B cell (primary cell): ENCODE results near the gene RTL5. TPM values are rescaled to one million over a fixed set of nuclear protein-coding genes. Genes with fewer than 3 reads are reported as not detected.

Experiments used
- ATAC-seq: fragments of 200-7000 bp; cut with Tn5 transposase; one replicate; pipeline ENCODE4 v1.10.0; 2021; ENCODE audit warnings: low read depth, mild to moderate bottlenecking, moderate number of reproducible peaks, moderate library complexity
- CTCF ChIA-PET: fragments of 350-600 bp; sonication (Branson Sonifier 250); formaldehyde crosslinking; loops from one replicate; lab custom pipeline; 2021; ENCODE audit warnings: antibody characterized with exemption, inconsistent platforms; lab: Charles Lee
- POLR2A ChIA-PET: fragments of 350-600 bp; sonication (Branson Sonifier 250); formaldehyde crosslinking; loops from one replicate; lab custom pipeline; 2021; ENCODE audit warnings: antibody characterized with exemption; lab: Charles Lee
- DNase-seq: peaks from one replicate; pipeline ENCODE4 v3.0.0; 2013
- H2AFZ ChIP-seq: 2 replicates; pipeline ENCODE4 v1.6.1; 2012; ENCODE audit warnings: mild to moderate bottlenecking, low read depth, low read length; ENCODE audit not compliant: insufficient read depth, poor library complexity, severe bottlenecking
- H3K27ac ChIP-seq, 2 donors: 1 replicate in 1 of 2; 2 replicates in 1 of 2; pipeline ENCODE4 v1.5.1; 2012 to 2013; ENCODE audit warnings: low read length in 2 of 2, mild to moderate bottlenecking in 2 of 2, moderate library complexity in 1 of 2
- H3K27me3 ChIP-seq, 4 experiments: fragments of 200-600 bp in 1 of 4; sonication (generic) in 1 of 4; replicated peaks in 1 of 4; 1 replicate in 2 of 4; 2 replicates in 2 of 4; pipeline versions ENCODE4 v1.6.1 to v1.7.0; 2013 to 2016; ENCODE audit warnings: low read length in 3 of 4, mild to moderate bottlenecking in 2 of 4, mixed read lengths in 1 of 4, moderate library complexity in 1 of 4; ENCODE audit not compliant: insufficient read depth in 4 of 4, control insufficient read depth in 3 of 4; ENCODE audit errors: control extremely low read depth in 1 of 4
- H3K36me3 ChIP-seq, 2 experiments: replicated peaks in 1 of 2; 1 replicate in 1 of 2; 2 replicates in 1 of 2; pipeline versions ENCODE4 v1.6.1 to v1.7.1; 2013; ENCODE audit warnings: low read length in 1 of 2; ENCODE audit not compliant: insufficient read depth in 2 of 2, control insufficient read depth in 1 of 2; ENCODE audit errors: control extremely low read depth in 1 of 2, extremely low read depth in 1 of 2
- H3K4me1 ChIP-seq, 2 donors: fragments of 200-600 bp in 1 of 2; sonication (generic) in 1 of 2; 1 replicate in 1 of 2; 2 replicates in 1 of 2; pipeline versions ENCODE4 v1.5.1 to v1.6.1; 2013 to 2017; ENCODE audit warnings: low read length in 2 of 2; ENCODE audit not compliant: control insufficient read depth in 2 of 2, insufficient read depth in 2 of 2
- H3K4me2 ChIP-seq: replicated peaks from 2 replicates; pipeline ENCODE3; 2012; ENCODE audit warnings: mild to moderate bottlenecking, low read depth, low read length; ENCODE audit not compliant: poor library complexity, severe bottlenecking
- H3K4me3 ChIP-seq, 5 experiments: fragments of 200-600 bp in 1 of 5; sonication (generic) in 1 of 5; 1 replicate in 3 of 5; 2 replicates in 2 of 5; pipeline versions ENCODE4 v1.5.1 to v1.7.0; 2011 to 2016; ENCODE audit warnings: low read length in 4 of 5, mild to moderate bottlenecking in 4 of 5, low read depth in 2 of 5, control low read depth in 1 of 5, moderate library complexity in 1 of 5; ENCODE audit not compliant: insufficient read depth in 1 of 5; ENCODE audit errors: control extremely low read depth in 1 of 5, extremely low read depth in 1 of 5
- H3K79me2 ChIP-seq: fragments of 200-600 bp; sonication (generic); one replicate; pipeline ENCODE4 v1.6.0; 2016; ENCODE audit warnings: low read length; ENCODE audit not compliant: control insufficient read depth, insufficient read depth
- H3K9ac ChIP-seq: fragments of 200-600 bp; sonication (generic); 2 replicates; pipeline ENCODE4 v1.6.1; 2017; ENCODE audit warnings: mild to moderate bottlenecking, low read length, moderate library complexity
- H3K9me3 ChIP-seq, 3 donors: one replicate each; pipeline versions ENCODE4 v1.6.1 to v1.7.1; 2013; ENCODE audit warnings: low read length in 2 of 3; ENCODE audit not compliant: control insufficient read depth in 2 of 3, insufficient read depth in 1 of 3; ENCODE audit errors: control extremely low read depth in 1 of 3
- H4K20me1 ChIP-seq: 2 replicates; pipeline ENCODE4 v1.6.0; 2012; ENCODE audit warnings: mild to moderate bottlenecking, low read length; ENCODE audit not compliant: insufficient read depth, control insufficient read depth, poor library complexity, severe bottlenecking
- H3K27ac Mint-ChIP-seq: one replicate; pipeline ENCODE4 v1.8.0; 2021; ENCODE audit warnings: mixed read lengths
- H3K27me3 Mint-ChIP-seq: one replicate; pipeline ENCODE4 v1.8.0; 2021; ENCODE audit warnings: mixed read lengths
- H3K4me1 Mint-ChIP-seq: one replicate; pipeline ENCODE4 v1.8.0; 2021; ENCODE audit warnings: mixed read lengths
- H3K4me3 Mint-ChIP-seq: one replicate; pipeline ENCODE4 v1.8.0; 2021; ENCODE audit warnings: mixed read lengths
- H3K9me3 Mint-ChIP-seq: one replicate; pipeline ENCODE4 v1.8.0; 2022; ENCODE audit warnings: mixed read lengths; ENCODE audit not compliant: insufficient read depth
- EZH2 ChIP-seq: IDR thresholded peaks from 2 replicates; pipeline ENCODE4 v1.6.1; 2012; ENCODE audit warnings: borderline replicate concordance, low read depth, mild to moderate bottlenecking, moderate library complexity, low read length; ENCODE audit not compliant: insufficient read depth, poor library complexity, severe bottlenecking
- WGBS: methylation state at CpG from one replicate; pipeline ENCODE4 v1.1.5; 2013; ENCODE audit warnings: missing lambda C conversion rate; ENCODE audit not compliant: insufficient coverage; 5-methylcytosine and 5-hydroxymethylcytosine counted together
- intact Hi-C: fragments of 100-400 bp; cut with micrococcal nuclease; formaldehyde crosslinking; loops from one replicate; pipeline ENCODE4 v1.10.0; 2022
- polyA plus RNA-seq: library from polyadenylated mRNA; depleted of rRNA; stranded (reverse); fragments of >200 nt; gene quantifications from 2 replicates; pipeline ENCODE4 v1.2.3, GENCODE V29; 2012
- total RNA-seq, 2 donors: library from RNA; stranded (reverse); fragments of 120-200 nt in 1 of 2; gene quantifications; 1 replicate in 1 of 2; 2 replicates in 1 of 2; pipeline versions ENCODE4 v1.2.3 to v1.2.4, GENCODE V29; 2013 to 2022
- TF ChIP-seq, protein P1 (sequence below): fragments of 200-600 bp; IDR thresholded peaks from one replicate; pipeline ENCODE4 v1.8.0; 2022; ENCODE audit warnings: antibody characterized with exemption, mild to moderate bottlenecking

RTL5 gene
- total and polyA plus RNA-seq, 2 donors (not counting 1 experiment from before 2014, with no cell fraction given), result 1.0 to 22.4 TPM

DNA sequence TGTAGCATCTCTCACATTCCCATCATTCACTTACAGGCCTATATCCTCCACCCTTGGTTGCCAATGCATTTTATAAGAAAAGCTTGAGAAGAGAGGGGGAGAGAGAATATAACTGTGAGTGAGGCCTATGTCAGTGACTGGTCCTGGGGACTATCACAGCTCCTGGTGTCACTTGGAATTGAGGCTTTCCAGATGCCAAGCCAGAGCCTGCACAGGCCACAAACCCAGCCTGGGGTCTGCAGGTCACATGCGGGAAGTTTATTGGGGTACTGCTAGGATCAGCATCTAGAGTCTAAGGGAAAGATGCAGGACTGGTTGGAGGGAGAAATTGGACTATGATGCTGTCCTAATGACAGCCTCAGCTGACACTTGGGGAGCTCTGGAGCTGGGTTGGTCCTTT is 47.6 kb downstream of the RTL5 start:
- Histone ChIP-seq H3K27ac (no peak overlapping the region), H3K9me3 (no peaks in the 10 kb centered on the region), H3K4me3 (no peak overlapping the region), H2AFZ (no peak overlapping the region), H3K79me2 (no peaks in the 10 kb centered on the region), H3K4me1 (no peaks in the 10 kb centered on the region), H3K4me2 (no peak overlapping the region), H4K20me1 (no peaks in the 10 kb centered on the region), H3K27me3 (peaks cover 0 to 5% (median 0%) of the 10 kb centered on the region in 4 experiments), H3K9ac (no peak overlapping the region), H3K36me3 (no peaks in the 10 kb centered on the region)
- no peak for DNase-seq
- WGBS, result 100% methylated on average over 1 of the region's 1 CpG
- Mint-ChIP-seq H3K27me3 (peaks cover 7% of the 10 kb centered on the region), H3K9me3 (no peaks in the 10 kb centered on the region), H3K4me3 (no peak overlapping the region), H3K4me1 (peaks cover 2% of the 10 kb centered on the region), H3K27ac (no peak overlapping the region)
- CTCF ChIA-PET, result interaction anchor here (0.7 kb wide), 1 partner anchor 54 kb away, joined by 3 read pairs; no protein-coding TSS in a partner anchor
- intact Hi-C loops, result no loop called here
- TF ChIP-seq EZH2, result no peak
- TF ChIP-seq, protein P1, sequence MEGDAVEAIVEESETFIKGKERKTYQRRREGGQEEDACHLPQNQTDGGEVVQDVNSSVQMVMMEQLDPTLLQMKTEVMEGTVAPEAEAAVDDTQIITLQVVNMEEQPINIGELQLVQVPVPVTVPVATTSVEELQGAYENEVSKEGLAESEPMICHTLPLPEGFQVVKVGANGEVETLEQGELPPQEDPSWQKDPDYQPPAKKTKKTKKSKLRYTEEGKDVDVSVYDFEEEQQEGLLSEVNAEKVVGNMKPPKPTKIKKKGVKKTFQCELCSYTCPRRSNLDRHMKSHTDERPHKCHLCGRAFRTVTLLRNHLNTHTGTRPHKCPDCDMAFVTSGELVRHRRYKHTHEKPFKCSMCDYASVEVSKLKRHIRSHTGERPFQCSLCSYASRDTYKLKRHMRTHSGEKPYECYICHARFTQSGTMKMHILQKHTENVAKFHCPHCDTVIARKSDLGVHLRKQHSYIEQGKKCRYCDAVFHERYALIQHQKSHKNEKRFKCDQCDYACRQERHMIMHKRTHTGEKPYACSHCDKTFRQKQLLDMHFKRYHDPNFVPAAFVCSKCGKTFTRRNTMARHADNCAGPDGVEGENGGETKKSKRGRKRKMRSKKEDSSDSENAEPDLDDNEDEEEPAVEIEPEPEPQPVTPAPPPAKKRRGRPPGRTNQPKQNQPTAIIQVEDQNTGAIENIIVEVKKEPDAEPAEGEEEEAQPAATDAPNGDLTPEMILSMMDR, result no peak
- POLR2A ChIA-PET, result no interaction called here
- ATAC-seq, result no peak

DNA sequence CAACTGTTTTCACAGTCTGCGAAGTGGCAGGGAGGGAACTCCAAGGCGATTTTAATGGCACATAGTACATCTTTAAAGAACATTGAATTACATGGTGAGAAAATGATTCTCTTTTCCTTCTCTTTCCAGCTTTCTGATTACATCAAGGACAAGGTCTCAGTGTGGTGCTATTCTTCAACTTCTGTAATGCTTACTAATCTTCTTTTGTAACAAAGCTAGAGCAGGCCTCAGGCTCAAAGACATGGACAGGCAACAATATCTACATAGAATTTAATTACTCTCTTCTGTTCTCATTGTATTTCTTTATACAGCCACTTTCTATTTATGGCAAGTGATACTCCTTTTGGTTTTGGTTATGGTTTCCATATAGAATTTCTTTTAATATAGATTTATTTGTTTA is 48.4 kb downstream of the RTL5 start:
- ATAC-seq (no peak), DNase-seq (no peak)
- Histone ChIP-seq H4K20me1 (no peaks in the 10 kb centered on the region), H3K36me3 (no peaks in the 10 kb centered on the region), H3K9me3 (no peaks in the 10 kb centered on the region), H3K4me3 (no peak overlapping the region), H3K27ac (no peak overlapping the region), H3K27me3 (peaks cover 0 to 5% (median 0%) of the 10 kb centered on the region in 4 experiments), H3K4me2 (no peak overlapping the region), H2AFZ (no peak overlapping the region), H3K79me2 (no peaks in the 10 kb centered on the region), H3K4me1 (no peaks in the 10 kb centered on the region), H3K9ac (no peak overlapping the region)
- WGBS, result no CpG with 5 or more reads among the region's 2 CpGs
- ChIA-PET POLR2A (no interaction called here), CTCF (no interaction called here)
- Mint-ChIP-seq H3K4me1 (peaks cover 4% of the 10 kb centered on the region), H3K27ac (no peak overlapping the region), H3K4me3 (no peak overlapping the region), H3K9me3 (no peaks in the 10 kb centered on the region), H3K27me3 (peaks cover 14% of the 10 kb centered on the region)
- intact Hi-C loops, result no loop called here
- TF ChIP-seq, protein P1, result no peak
- no peak for TF ChIP-seq EZH2
